Left colon (tissue), 2 donors: Measurements from ENCODE around the gene PPP6C. TPM values are rescaled to one million over a fixed set of nuclear protein-coding genes. Genes with fewer than 3 reads are reported as not detected.
"Not testable (repeated sequence)": the region's sequence is repeated elsewhere in the genome, so short reads cannot be mapped to it uniquely, and the experiment has no call there.

ENCODE experiments used
- ATAC-seq: fragments of 200-7000 bp; cut with Tn5 transposase; one replicate; pipeline ENCODE4 v1.9.1; 2020; ENCODE audit warnings: mild to moderate bottlenecking, moderate library complexity
- DNase-seq, 2 donors: peaks; one replicate each; pipeline ENCODE4 v3.0.0-alpha.2; 2020
- intact Hi-C, 2 donors: fragments of 100-400 bp; cut with DNase I in 1 of 2; cut with micrococcal nuclease in 1 of 2; formaldehyde crosslinking; loops; one replicate each; pipeline versions ENCODE4 v1.11.2 to v1.14.0; 2022; cut with DNase I, micrococcal nuclease
- total RNA-seq, 2 donors: library from RNA; stranded (reverse); fragmentation: NEBNext Ultra II Directional; extraction: Animal tissue kit (Norgen Biotek cat#: 25700); gene quantifications; one replicate each; pipeline ENCODE4 v1.2.1, GENCODE V29; 2021
- donor health status: DM: no; HTN: no; CAD: no.
- donor health status: DM: yes; HTN: yes; CAD: no.

Gene PPP6C
- total RNA-seq, 2 donors from 2014 or later = 51.1 to 53.3 TPM

- intact Hi-C loops = no loop called here
- DNase-seq = peak in 1 of 2 donors; percentile 20
These were observed 778 bp upstream of the PPP6C start for GRCh38 chr9:125190361-125190801.

DNA sequence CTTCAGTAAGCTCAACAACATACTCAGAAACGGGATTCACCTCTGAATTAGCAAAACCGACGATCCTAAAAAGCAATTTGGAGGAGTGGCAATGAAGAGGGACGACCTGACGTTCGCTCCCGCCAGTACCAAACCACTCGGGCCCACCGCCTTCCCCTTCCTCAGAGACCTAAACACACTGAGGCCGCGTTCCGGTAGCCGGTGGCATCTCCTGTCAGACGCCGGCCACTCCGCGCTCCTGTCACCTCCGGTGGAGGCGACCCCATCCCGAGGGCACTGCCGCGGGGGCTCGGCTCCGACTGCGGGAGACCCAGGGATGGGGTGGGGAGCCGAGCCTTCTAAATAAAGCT is 617 bp downstream of the PPP6C start:
- peak; percentile 35 to 58 for DNase-seq
- intact Hi-C loops = no loop called here

More at GRCh38 chr9:125190361-125190801, 778 bp upstream of the PPP6C start:
- ATAC-seq = no peak

DNA sequence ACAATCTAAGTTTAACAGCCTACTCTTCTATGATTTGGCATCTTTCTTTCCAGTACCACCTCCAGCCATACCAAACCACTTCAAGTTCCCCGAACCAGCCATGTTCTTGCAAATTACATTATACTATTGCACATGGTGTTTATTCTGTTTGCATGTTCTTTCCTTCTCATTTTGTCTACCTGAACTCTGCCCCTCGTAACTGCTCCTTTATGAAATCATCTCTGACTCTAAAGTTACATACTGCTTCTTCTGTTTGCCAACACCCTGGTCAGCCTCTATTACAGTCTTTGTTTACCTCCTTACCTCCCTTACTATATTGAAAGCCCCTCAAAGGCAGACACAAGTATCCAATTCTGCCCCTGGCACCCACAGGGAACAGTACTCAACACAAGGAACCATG is 6.0 kb downstream of the PPP6C start:
- intact Hi-C loops = no loop called here
- DNase-seq (no peak), ATAC-seq (peak; percentile 94)

More for the DNA sequence above, 617 bp downstream of the PPP6C start:
- peak; percentile 35 for ATAC-seq

- DNase-seq (no peak), ATAC-seq (peak; percentile 58)
- intact Hi-C loops = no loop called here
These were observed 6.5 kb downstream of the PPP6C start for GRCh38 chr9:125183054-125183453.

DNA sequence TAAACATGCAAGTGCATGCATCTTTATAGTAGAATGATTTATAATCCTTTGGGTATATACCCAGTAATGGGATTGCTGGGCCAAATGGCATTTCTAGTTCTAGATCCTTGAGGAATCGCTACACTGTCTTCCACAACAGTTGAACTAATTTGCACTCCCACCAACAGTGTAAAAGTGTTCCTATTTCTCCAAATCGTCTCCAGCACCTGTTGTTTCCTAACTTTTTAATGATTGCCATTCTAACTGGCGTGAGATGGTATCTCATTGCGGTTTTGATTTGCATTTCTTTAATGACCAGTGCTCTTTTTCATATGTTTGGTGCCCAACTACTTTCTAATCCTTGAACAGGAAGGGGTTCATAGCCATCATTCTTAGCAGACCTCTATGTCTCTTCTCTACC is 7.8 kb downstream of the PPP6C start:
- intact Hi-C loops, ATAC-seq, DNase-seq: not testable (repeated sequence)

DNA sequence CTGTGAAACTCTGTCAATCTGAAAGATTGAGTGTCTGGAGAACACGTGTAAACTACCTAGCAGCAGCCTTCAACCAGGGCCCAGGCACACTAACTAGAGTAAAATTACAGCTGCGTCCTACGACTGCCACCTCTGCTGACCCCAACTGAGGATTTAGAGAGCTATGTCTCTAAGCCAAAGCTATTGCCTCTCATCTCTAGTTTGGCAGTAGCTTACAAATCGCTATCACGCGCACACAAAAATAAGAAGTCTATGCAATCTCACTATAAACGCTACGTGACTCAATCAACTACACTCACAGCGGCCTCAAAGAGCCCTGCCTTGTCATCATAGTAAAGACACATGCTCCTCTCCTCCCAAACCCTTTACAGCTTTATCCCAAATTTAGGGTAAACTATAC is 8.7 kb downstream of the PPP6C start:
- DNase-seq (no peak), ATAC-seq (no peak)
- intact Hi-C loops = no loop called here

DNA sequence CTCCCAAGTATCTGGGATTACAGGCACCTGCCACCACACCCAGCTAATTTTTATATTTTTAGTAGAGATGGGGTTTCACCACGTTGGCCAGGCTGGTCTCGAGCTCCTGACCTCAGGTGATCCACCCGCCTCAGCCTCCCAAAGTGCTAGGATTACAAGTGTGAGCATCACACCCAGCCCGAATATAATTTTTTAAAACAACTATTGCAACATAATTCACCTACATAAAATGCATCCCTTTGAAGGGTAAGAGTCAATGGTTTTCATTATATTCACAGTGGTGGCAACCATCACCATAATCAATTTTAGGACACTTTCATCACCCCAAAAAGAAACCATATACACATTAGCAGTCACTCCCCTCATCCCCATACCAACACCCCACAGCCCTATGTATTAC is 9.8 kb downstream of the PPP6C start:
- ATAC-seq, intact Hi-C loops, DNase-seq: not testable (repeated sequence)

GRCh38 chr9:125177888-125178287 is 11.7 kb downstream of the PPP6C start:
- ATAC-seq (peak; percentile 81), DNase-seq (no peak)
- intact Hi-C loops = no loop called here

DNA sequence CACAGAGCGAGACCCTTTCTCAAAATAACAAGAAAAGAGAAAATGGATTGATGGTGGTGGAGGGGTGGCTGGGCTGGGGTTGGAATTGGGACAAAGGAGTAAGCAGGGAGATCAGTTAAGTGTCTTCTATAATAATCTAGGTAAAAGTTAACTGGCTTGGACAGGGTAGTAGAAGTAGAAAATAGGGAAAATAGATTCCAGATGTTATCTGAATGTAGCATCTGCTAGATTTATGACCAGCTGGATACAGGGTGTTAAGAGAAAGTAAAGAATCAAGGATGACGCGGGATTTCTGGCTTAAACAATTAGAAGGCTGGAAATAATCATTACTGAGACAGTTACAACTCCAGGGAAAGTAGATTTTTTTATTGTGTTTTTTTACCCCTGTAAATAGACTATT is 13.0 kb downstream of the PPP6C start:
- intact Hi-C loops = no loop called here
- no peak for DNase-seq
- ATAC-seq = no peak

- DNase-seq (no peak), ATAC-seq (no peak)
- intact Hi-C loops = no loop called here
These were observed 17.4 kb downstream of the PPP6C start for GRCh38 chr9:125172031-125172755.

- ATAC-seq (no peak), DNase-seq (no peak)
- intact Hi-C loops = no loop called here
These were observed 19.7 kb downstream of the PPP6C start for GRCh38 chr9:125169895-125170294.

GRCh38 chr9:125166762-125167161 is 22.8 kb downstream of the PPP6C start:
- no peak for ATAC-seq
- intact Hi-C loops = no loop called here
- DNase-seq = no peak

GRCh38 chr9:125162891-125163290 is 26.7 kb downstream of the PPP6C start:
- intact Hi-C loops, ATAC-seq, DNase-seq: not testable (repeated sequence)

GRCh38 chr9:125161284-125161918 is 28.2 kb downstream of the PPP6C start:
- intact Hi-C loops = no loop called here
- ATAC-seq (peak; percentile 17), DNase-seq (no peak)

DNA sequence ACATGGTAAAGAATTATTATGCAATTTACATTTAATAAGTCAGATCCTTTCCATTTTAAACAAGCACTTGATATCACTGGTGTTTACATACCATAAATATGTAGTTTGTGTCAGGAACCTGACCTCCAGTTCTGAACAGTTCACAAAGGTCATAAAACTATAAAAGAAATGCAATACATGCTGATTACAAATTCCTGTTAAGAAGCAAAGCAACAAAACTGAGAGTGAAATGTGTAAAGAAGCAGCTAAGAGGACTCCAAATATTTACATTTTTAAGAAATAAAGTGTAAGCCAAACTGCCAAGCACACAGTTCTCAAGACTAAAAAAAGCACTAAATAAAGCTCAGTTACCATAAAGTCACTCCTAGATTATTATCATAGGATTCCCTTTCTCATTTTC is 28.9 kb downstream of the PPP6C start:
- ATAC-seq (peak; percentile 81), DNase-seq (no peak)
- intact Hi-C loops = no loop called here

- intact Hi-C loops = no loop called here
- DNase-seq (no peak), ATAC-seq (no peak)
These were observed 33.1 kb downstream of the PPP6C start for GRCh38 chr9:125156551-125156950.

DNA sequence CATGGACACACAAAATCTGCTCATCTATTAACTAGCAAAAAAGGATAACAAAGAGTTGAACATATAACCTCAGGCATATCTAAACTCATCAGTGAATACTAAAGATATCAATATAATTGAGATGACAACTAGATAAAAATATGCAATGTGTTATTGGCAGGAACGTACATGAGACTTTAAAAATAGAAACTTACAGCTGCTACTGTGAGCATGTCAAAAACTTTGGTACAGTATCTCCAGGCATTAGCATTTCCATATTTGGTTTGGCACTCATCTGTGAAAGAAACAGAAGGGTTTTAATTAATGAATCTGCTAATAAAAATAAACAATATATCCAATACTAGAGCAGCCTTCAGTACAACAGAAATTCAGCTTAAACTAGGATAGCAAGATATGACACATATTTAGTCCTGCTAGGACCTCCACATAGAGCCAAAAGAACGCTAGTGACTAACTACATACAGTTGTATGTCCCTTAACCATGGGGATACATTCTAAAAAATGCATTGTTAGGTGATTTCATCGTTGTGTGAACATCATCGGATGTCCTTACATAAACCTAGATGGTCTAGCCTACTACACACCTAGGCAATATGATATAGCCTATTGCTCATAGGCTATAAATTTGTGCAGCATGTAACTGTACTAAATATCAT is 35.8 kb downstream of the PPP6C start:
- DNase-seq = no peak
- ATAC-seq = no peak
- intact Hi-C loops = no loop called here

GRCh38 chr9:125151730-125152129 is 37.9 kb downstream of the PPP6C start:
- intact Hi-C loops = no loop called here
- no peak for DNase-seq
- ATAC-seq = no peak

DNA sequence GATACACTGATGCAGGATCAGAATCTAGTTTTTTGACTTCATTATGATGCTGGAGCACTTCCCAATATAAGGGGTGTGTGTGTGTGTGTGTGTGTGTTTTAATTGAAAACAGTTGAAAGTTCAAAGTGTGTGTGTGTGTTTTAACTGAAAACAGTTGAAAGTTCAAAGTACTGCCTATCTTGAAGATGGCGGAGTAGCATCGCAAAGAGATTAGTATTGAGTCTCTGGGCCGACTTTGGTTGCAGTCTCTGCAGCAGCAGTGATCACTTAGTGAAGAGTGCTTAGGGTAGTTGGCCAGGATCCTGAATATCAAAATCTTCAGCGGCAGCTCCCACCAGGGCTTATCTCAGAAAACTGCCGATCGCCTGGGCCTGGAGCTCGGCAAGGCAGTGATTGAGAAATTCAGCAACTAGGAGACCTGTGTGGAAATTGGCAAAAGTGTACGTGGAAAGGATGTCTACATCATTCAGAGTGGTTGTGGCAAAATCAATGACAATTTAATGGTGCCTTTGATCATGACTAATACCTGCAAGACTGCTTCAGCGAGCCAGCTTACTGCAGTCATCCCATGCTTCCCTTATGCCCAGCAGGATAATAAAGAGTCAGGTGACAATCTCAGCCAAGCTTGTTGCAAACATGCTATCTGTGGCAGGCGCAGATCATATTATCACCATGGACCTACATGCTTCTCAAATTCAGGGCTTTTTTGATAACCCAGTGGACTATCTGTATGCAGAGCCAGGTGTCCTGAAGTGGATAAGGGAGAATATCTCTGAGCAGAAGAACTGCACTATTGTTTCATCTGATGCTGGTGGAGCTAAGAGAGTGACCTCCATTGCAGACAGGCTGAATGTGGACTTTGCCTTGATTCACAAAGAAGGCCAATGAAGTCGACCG is 39.0 kb downstream of the PPP6C start:
- intact Hi-C loops = no loop called here
- no peak for DNase-seq
- peak; percentile 13 for ATAC-seq
